Measurements from ENCODE around the gene ECHDC3. TPM values are rescaled to one million over a fixed set of nuclear protein-coding genes. Genes with fewer than 3 reads are reported as not detected.

ECHDC3 gene
- total and polyA plus RNA-seq, 2 of the 13 experiments (the other 11 are each of a cell fraction or from before 2014, with no cell fraction given), result not detected

GRCh38 chr10:11714750-11715365, 27.3 kb upstream of the ECHDC3 start (continued):
- TF ChIP-seq ZNF598 (CRISPR knock-in tag; IDR thresholded peaks at IDR 0.05; ENCODE audit: borderline replicate concordance) (no peak), AKNA (CRISPR knock-in tag; IDR thresholded peaks at IDR 0.05; ENCODE audit: borderline replicate concordance) (no peak), STAT5B (CRISPR knock-in tag; IDR thresholded peaks at IDR 0.05) (no peak), TCF12 (IDR thresholded peaks at IDR 0.05) (no peak), TCF12 (CRISPR knock-in tag; IDR thresholded peaks at IDR 0.05) (no peak), STAT6 (CRISPR knock-in tag; IDR thresholded peaks at IDR 0.05; ENCODE audit: borderline replicate concordance) (no peak), RFX5 (IDR thresholded peaks at IDR 0.05; ENCODE audit: low read depth, low read length) (no peak), ZFP90 (CRISPR knock-in tag; IDR thresholded peaks at IDR 0.05; ENCODE audit: borderline replicate concordance) (peak; percentile 71; the same call in 1 of the 2 replicates), BCLAF1 (IDR thresholded peaks at IDR 0.05) (no peak), JUN (CRISPR knock-in tag; IDR thresholded peaks at IDR 0.05) (peak; percentile 27; the same call in 1 of the 2 replicates), ZNF678 (CRISPR knock-in tag; IDR thresholded peaks at IDR 0.05) (no peak), ZNF800 (CRISPR knock-in tag; IDR thresholded peaks at IDR 0.05) (no peak), ZNF367 (CRISPR knock-in tag; IDR thresholded peaks at IDR 0.05; ENCODE audit: borderline replicate concordance) (no peak), ZNF530 (CRISPR knock-in tag; IDR thresholded peaks at IDR 0.05; ENCODE audit: low read depth) (no peak), KMT2A (CRISPR knock-in tag; IDR thresholded peaks at IDR 0.05) (no peak), SRSF4 (IDR thresholded peaks at IDR 0.05; ENCODE audit: low read depth, low read length, poor library complexity, severe bottlenecking) (no peak)

All from HepG2 (cell line).